Measurements from ENCODE around the gene CHRNB1.

- no peak for TF ChIP-seq CTCF (IDR thresholded peaks at IDR 0.05)
- TF ChIP-seq EZH2 (IDR thresholded peaks at IDR 0.05) = no peak
Measured at GRCh38 chr17:7415784-7416183, 29.1 kb upstream of the CHRNB1 start.
